Aorta (tissue), 5 donors: Measurements from ENCODE around the gene PLD4. TPM values are rescaled to one million over a fixed set of nuclear protein-coding genes. Genes with fewer than 3 reads are reported as not detected.

Experiments
- ATAC-seq: fragments of 200-7000 bp; cut with Tn5 transposase; one replicate; pipeline ENCODE4 v1.9.1; 2022; ENCODE audit warnings: moderate library complexity; ENCODE audit not compliant: low FRiP score
- DNase-seq, 2 donors: peaks; one replicate each; pipeline ENCODE4 v3.0.0-alpha.2; 2020
- H3K27ac ChIP-seq, 2 donors: one replicate each; pipeline ENCODE4 v1.5.1; 2013; ENCODE audit warnings: low read length in 2 of 2, mild to moderate bottlenecking in 2 of 2, moderate library complexity in 2 of 2, control low read depth in 1 of 2, inconsistent platforms in 1 of 2, low read depth in 1 of 2
- H3K27me3 ChIP-seq, 2 donors: one replicate each; pipeline ENCODE4 v1.6.1; 2013; ENCODE audit warnings: control low read depth in 1 of 2, low read length in 1 of 2, mild to moderate bottlenecking in 1 of 2, moderate library complexity in 1 of 2; ENCODE audit not compliant: insufficient read depth in 2 of 2, control insufficient read depth in 1 of 2
- H3K36me3 ChIP-seq, 2 donors: one replicate each; pipeline ENCODE4 v1.6.1; 2013; ENCODE audit warnings: control low read depth in 1 of 2, low read length in 1 of 2, mild to moderate bottlenecking in 1 of 2; ENCODE audit not compliant: insufficient read depth in 2 of 2, control insufficient read depth in 1 of 2
- H3K4me1 ChIP-seq, 2 donors: one replicate each; pipeline ENCODE4 v1.6.1; 2013; ENCODE audit warnings: low read length in 2 of 2, control low read depth in 1 of 2, mild to moderate bottlenecking in 1 of 2, moderate library complexity in 1 of 2; ENCODE audit not compliant: insufficient read depth in 2 of 2, control insufficient read depth in 1 of 2
- H3K4me3 ChIP-seq, 2 donors: one replicate each; pipeline ENCODE4 v1.5.1; 2013; ENCODE audit warnings: low read length in 2 of 2, control low read depth in 1 of 2, mild to moderate bottlenecking in 1 of 2
- H3K9me3 ChIP-seq: one replicate; pipeline ENCODE4 v1.6.1; 2013; ENCODE audit warnings: mild to moderate bottlenecking, low read length; ENCODE audit not compliant: control insufficient read depth
- WGBS, 2 donors: extraction: QIAGEN DNeasy Blood & Tissue Kit; methylation state at CpG; one replicate each; pipeline ENCODE4 v1.1.7; 2013; 5-methylcytosine and 5-hydroxymethylcytosine counted together
- intact Hi-C, 2 donors: fragments of 100-400 bp; cut with DNase I; formaldehyde crosslinking; loops; one replicate each; pipeline versions ENCODE4 v1.14.2 to v1.15.0; 2022
- polyA plus RNA-seq, 2 donors: library from polyadenylated mRNA; stranded (reverse); fragments of 200-250 nt; gene quantifications; one replicate each; pipeline ENCODE4 v1.2.3, GENCODE V29; 2013
- total RNA-seq, 2 donors: library from RNA; stranded (reverse); fragmentation: NEBNext Ultra II Directional; extraction: Animal tissue kit (Norgen Biotek cat#: 25700); gene quantifications; one replicate each; pipeline ENCODE4 v1.2.1, GENCODE V29; 2021
- donor health status: healthy with polysubstance abuse.
- donor health status: Bipolar disorder and iron deficiency.
- donor health status: DM: no; HTN: no; CAD: no.
- donor health status: DM: no; HTN: no; CAD: no.
- donor health status: DM: yes; HTN: yes; CAD: no.

The PLD4 gene
- total and polyA plus RNA-seq, 4 donors, result 0.38 to 1.7 (median 0.62) TPM; not detected in 1

DNA sequence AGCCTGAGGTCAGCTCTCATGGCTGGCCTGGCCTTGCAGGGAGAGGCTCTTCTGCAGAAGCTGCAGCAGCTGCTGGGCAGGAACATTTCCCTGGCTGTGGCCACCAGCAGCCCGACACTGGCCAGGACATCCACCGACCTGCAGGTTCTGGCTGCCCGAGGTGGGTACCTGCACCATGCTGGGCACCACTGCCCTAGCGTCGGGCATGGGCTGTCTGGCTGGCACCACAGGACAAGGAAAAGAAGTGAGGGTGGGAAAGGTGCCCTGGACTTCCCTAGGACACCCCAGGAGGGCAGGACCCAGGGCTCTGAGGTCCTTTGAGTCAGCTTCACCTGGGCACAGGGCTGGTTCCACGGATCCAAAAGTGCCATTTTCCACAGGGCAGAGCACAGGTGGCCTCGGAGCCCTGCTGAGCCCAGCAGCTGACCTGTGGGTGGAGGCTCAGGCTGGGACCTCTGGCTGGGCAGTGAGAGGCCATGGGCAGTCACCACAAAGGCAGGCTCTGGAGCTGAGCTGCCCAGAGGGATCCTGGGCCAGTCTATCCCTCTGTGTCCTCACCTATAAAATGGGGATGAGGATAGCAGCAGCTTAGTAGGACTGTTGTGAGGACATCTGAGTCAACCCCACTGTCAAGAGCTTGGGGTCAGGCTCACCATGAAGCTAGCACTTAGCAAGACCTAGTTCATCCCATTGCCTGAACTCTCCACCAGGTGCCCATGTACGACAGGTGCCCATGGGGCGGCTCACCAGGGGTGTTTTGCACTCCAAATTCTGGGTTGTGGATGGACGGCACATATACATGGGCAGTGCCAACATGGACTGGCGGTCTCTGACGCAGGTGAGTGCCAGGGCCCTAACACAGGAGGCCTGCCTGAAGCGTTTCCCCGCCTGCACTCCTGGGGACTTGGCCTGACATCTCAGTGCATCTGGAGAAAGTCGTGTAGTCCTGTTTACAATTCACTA, 4.9 kb downstream of the PLD4 start:
- intact Hi-C loops, result loop anchor here (10.0 kb wide), 1 partner anchor 115 kb away; no protein-coding TSS in a partner anchor
- Histone ChIP-seq H3K9me3 (no peaks in the 10 kb centered on the region), H3K27me3 (no peaks in the 10 kb centered on the region), H3K4me1 (no peaks in the 10 kb centered on the region), H3K27ac (no peak overlapping the region), H3K4me3 (no peak overlapping the region), H3K36me3 (no peaks in the 10 kb centered on the region)
- WGBS, 2 donors, result 86 to 89% methylated on average over 15 of the region's 15 CpGs
- ATAC-seq (no peak), DNase-seq (no peak)

DNA sequence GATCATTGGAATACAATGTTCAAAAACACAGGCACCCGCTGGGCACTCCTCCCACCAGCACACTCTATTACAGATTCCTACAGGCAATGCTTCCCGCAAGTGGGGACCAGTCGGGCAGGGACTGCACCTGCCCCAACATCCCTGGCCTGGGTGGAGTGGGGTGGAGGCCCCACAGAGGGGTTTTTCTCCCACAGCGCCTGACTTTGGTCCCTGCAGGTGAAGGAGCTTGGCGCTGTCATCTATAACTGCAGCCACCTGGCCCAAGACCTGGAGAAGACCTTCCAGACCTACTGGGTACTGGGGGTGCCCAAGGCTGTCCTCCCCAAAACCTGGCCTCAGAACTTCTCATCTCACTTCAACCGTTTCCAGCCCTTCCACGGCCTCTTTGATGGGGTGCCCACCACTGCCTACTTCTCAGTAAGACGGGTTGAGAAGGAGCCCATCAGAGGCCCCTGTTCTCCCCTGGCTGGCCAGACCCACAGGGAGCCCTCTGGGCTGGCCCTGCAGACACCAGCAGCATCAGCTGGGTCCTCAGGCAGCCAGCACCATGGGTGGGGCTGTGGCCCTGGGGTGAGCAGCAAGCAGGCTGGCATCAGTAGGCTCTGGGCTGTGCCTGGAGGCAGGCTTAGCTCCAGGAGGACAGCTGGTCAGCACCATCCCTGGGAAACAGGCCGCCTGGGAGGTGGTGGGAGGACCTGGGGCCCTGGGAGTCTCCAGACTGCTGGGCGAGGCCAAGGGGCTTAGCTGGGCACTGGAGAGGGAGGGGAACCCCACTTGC, 6.0 kb downstream of the PLD4 start:
- no peaks in the 10 kb centered on the region for H3K4me1 ChIP-seq
- DNase-seq (peak in 1 of 2 donors; percentile 71), ATAC-seq (no peak)
- H3K27ac ChIP-seq, result no peak overlapping the region
- intact Hi-C loops, result loop anchor here (10.0 kb wide), 1 partner anchor 114 kb away; no protein-coding TSS in a partner anchor
- whole genome bisulfite sequencing, 2 donors, result 91 to 92% methylated on average over 9 to 10 of the region's 10 CpGs
- H3K36me3 ChIP-seq, result no peaks in the 10 kb centered on the region
- no peaks in the 10 kb centered on the region for H3K27me3 ChIP-seq
- no peaks in the 10 kb centered on the region for H3K9me3 ChIP-seq
- no peak overlapping the region for H3K4me3 ChIP-seq

DNA sequence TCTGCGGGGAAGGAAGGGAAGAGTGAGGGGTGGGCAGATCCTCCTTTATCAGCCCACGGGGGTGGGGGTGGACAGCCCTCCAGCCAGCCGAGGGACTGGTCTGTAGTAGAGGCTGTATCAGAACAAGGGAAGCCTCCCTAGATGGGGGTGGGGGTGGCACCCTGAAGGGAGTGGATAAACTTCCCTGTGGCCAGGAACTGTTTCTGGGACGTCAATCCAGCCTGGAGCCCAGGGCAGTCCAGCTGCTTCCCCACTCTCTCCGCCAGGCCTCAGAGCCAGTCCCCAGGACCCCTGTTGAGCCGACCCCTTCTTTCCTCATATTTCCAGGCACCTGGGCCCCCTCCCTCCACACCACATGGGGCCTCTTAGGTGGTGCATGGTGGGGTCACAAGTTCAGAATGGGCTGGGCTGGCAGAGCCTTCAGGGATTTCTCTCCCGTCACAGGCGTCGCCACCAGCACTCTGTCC, 6.7 kb downstream of the PLD4 start:
- DNase-seq, result no peak
- Histone ChIP-seq H3K4me1 (no peaks in the 10 kb centered on the region), H3K9me3 (no peaks in the 10 kb centered on the region), H3K36me3 (no peaks in the 10 kb centered on the region), H3K4me3 (no peak overlapping the region), H3K27me3 (no peaks in the 10 kb centered on the region), H3K27ac (no peak overlapping the region)
- WGBS, 2 donors, result 77 to 87% methylated on average over 8 to 9 of the region's 9 CpGs
- ATAC-seq, result no peak
- intact Hi-C loops, result loop anchor here (10.0 kb wide), 1 partner anchor 113 kb away; no protein-coding TSS in a partner anchor

DNA sequence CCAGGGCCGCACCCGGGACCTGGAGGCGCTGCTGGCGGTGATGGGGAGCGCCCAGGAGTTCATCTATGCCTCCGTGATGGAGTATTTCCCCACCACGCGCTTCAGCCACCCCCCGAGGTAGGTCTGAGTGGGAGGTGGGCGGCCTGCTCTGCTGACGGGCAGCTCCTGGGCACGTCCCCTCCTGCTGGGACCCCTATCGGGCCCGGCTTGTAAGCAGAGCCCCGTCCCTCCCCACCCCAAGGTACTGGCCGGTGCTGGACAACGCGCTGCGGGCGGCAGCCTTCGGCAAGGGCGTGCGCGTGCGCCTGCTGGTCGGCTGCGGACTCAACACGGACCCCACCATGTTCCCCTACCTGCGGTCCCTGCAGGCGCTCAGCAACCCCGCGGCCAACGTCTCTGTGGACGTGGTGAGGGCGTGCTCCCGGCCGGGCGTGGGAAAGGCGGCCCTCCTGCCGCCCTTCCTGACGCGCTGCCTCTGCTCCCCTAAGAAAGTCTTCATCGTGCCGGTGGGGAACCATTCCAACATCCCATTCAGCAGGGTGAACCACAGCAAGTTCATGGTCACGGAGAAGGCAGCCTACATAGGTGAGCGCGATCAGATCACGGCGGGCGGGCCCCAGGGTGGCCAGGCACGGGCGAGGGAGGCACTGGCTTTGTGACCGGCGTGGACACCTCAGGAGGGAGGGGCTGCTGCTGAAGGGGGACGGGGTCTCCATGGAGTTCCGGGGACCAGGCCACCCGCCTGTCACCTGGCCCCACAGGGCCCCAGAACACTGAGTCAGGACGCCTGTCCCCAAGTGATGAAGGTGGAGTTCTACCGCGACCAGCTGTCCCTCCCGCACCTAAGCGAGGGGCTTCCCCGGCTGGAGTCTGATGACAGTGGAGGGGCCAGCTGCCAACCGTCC, 7.3 kb downstream of the PLD4 start:
- Histone ChIP-seq H3K27ac (no peak overlapping the region), H3K4me1 (no peaks in the 10 kb centered on the region), H3K9me3 (no peaks in the 10 kb centered on the region), H3K27me3 (no peaks in the 10 kb centered on the region), H3K36me3 (no peaks in the 10 kb centered on the region), H3K4me3 (peak overlapping the region in 1 of 2 donors; percentile 42)
- peak; percentile 1 for ATAC-seq
- DNase-seq, result peak; percentile 48 to 78
- 52 to 54% methylated on average over 64 of the region's 64 CpGs for WGBS, 2 donors
- intact Hi-C loops, result loop anchor here (10.0 kb wide), 1 partner anchor 113 kb away; no protein-coding TSS in a partner anchor

DNA sequence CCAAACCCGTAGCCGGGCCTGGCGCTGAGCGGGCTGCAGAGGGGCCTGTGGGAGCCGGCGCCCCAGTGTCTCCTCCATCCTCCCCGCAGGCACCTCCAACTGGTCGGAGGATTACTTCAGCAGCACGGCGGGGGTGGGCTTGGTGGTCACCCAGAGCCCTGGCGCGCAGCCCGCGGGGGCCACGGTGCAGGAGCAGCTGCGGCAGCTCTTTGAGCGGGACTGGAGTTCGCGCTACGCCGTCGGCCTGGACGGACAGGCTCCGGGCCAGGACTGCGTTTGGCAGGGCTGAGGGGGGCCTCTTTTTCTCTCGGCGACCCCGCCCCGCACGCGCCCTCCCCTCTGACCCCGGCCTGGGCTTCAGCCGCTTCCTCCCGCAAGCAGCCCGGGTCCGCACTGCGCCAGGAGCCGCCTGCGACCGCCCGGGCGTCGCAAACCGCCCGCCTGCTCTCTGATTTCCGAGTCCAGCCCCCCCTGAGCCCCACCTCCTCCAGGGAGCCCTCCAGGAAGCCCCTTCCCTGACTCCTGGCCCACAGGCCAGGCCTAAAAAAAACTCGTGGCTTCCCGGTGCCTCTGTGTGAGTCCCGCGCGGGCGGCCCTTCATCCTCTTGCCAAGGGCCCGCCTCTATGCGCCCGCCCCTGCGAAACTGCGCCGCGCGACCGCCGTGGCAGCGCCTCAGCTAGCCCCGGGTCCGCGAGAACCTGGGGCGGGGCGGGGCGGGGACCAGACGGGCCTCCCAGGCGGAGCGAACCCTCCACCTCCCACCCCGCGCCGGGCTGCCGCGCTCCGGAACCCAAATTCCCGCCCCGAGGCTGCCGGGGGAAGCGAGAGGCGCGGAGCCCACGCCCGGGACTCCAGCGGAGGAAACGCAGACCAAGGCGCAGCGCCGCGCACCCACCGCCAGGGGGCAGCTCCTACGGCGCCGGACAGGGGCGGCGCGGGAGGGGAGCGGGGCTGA, 8.3 kb downstream of the PLD4 start:
- no peaks in the 10 kb centered on the region for H3K36me3 ChIP-seq
- 5% methylated on average over 55 to 100 of the region's 100 CpGs for whole genome bisulfite sequencing, 2 donors
- H3K9me3 ChIP-seq, result no peaks in the 10 kb centered on the region
- intact Hi-C loops, result loop anchor here (10.0 kb wide), 1 partner anchor 112 kb away; no protein-coding TSS in a partner anchor
- H3K27ac ChIP-seq, result no peak overlapping the region
- H3K4me1 ChIP-seq, result no peaks in the 10 kb centered on the region
- peak; percentile 93 to 98 for DNase-seq
- H3K27me3 ChIP-seq, result no peaks in the 10 kb centered on the region
- peak overlapping the region; percentile 42 to 48 for H3K4me3 ChIP-seq
- peak; percentile 91 for ATAC-seq

DNA sequence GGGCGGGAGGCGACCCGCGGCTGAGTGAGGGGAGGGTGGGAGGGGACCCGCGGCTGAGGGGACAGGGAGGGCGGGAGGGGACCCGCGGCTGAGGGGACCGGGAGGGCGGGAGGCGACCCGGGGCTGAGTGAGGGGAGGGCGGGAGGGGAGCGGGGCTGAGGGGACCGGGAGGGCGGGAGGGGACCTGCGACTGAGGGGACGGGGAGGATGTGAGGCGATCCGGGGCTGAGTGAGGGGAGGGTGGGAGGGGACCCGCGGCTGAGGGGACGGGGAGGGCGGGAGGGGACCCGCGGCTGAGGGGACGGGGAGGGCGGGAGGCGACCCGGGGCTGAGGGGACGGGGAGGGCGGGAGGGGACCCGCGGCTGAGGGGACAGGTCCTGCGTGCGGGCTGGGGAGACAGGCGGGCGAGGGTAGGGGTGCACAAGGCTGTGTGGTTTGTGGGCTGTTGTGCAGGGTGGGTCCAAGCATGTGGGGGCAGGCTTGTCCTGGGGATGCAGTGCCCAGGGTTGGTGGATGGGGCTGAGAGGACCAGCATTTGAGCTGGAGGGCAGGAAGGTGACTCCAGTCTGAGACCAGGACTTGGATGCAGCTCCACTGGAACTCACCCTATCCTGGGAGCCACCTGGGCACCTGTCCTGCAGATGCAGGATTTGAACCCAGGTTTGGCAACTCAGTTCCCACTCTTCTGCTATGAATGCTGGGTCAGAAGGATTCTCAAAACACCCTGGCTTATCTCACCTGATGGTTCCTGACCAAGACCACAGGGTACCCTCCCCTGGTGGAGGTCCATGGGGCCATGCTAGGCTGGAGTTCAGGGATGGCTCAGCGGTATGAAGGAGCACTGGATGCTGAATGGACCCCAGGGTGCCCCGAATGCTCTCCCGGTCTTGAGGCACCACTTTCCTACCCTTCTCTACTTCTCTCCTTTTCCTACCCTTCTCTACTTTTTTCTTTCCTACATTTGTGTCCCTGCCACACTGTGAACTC, 9.4 kb downstream of the PLD4 start:
- WGBS, 2 donors, result 17 to 23% methylated on average over 13 to 41 of the region's 42 CpGs
- no peak for ATAC-seq
- Histone ChIP-seq H3K4me1 (no peaks in the 10 kb centered on the region), H3K4me3 (no peak overlapping the region), H3K27me3 (no peaks in the 10 kb centered on the region), H3K36me3 (no peaks in the 10 kb centered on the region), H3K27ac (no peak overlapping the region), H3K9me3 (no peaks in the 10 kb centered on the region)
- peak; percentile 51 to 74 for DNase-seq
- intact Hi-C loops, result loop anchor here (2.0 to 10.0 kb wide), 2 partner anchors 33 to 111 kb away; no protein-coding TSS in a partner anchor
